ENCODE measurements around the gene STK32B. TPM values are rescaled to one million over a fixed set of nuclear protein-coding genes. Genes with fewer than 3 reads are reported as not detected.

The STK32B gene
- total and polyA plus RNA-seq, 9 of the 15 experiments (the other 6 are each of a cell fraction or from before 2014, with no cell fraction given): 0.03 to 0.20 (median 0.07) TPM; not detected in 2

- intact Hi-C loops (cut with micrococcal nuclease): no loop called here
- H3K79me2 ChIP-seq (ENCODE audit: control insufficient read depth, insufficient read depth, low read length): no peaks in the 10 kb centered on the region
- no peaks in the 10 kb centered on the region for H3K9me3 ChIP-seq (replicated peaks; ENCODE audit: control insufficient read depth, insufficient read depth, low read depth, low read length)
- POLR2A ChIA-PET: no interaction called here
- no peak overlapping the region for H2AFZ ChIP-seq (ENCODE audit: low read depth, low read length)
- CTCF ChIA-PET (ENCODE audit: low intra/inter-chr PET ratio): no interaction called here
- ATAC-seq: no peak
- H3K27me3 ChIP-seq (ENCODE audit: control insufficient read depth in 2 of 2, insufficient read depth in 2 of 2, low read length in 2 of 2): peaks cover 0 to 13% of the 10 kb centered on the region in 2 experiments; a peak in 1 of 5 replicates
- DNase-seq (ENCODE audit: extremely low read depth in 1 of 4, low spot score in 3 of 4): no peak
- no peak overlapping the region for H3K4me2 ChIP-seq (ENCODE audit: insufficient read depth, low read length)
- H3K9ac ChIP-seq (ENCODE audit: insufficient read depth in 1 of 2, low read depth in 2 of 2, low read length in 2 of 2): no peak overlapping the region
- H4K20me1 ChIP-seq (replicated peaks; ENCODE audit: control insufficient read depth, insufficient read depth, low read length): no peaks in the 10 kb centered on the region
- BruUV-seq (replicated peaks): no TSS peak
- TF ChIP-seq ZNF277 (CRISPR knock-in tag; IDR thresholded peaks at IDR 0.05; ENCODE audit: borderline replicate concordance) (no peak), MED1 (CRISPR knock-in tag; IDR thresholded peaks at IDR 0.05; ENCODE audit: borderline replicate concordance) (no peak), ZNF280B (CRISPR knock-in tag; IDR thresholded peaks at IDR 0.05) (no peak), PHTF2 (CRISPR knock-in tag; IDR thresholded peaks at IDR 0.05) (no peak), TRIM25 (IDR thresholded peaks at IDR 0.05; ENCODE audit: borderline replicate concordance) (no peak), SRSF3 (IDR thresholded peaks at IDR 0.05; ENCODE audit: insufficient read depth, low read length) (no peak), MEF2D (tag; conservative IDR thresholded peaks at IDR 0.05; ENCODE audit: low read depth) (no peak), ZNF766 (CRISPR knock-in tag; conservative IDR thresholded peaks at IDR 0.05) (no peak), ZNF274 (IDR thresholded peaks at IDR 0.05; ENCODE audit: borderline replicate concordance, low read depth, low read length) (no peak), IFI16 (CRISPR knock-in tag; IDR thresholded peaks at IDR 0.05) (no peak), ZNF224 (CRISPR knock-in tag; IDR thresholded peaks at IDR 0.05) (no peak), MXI1 (IDR thresholded peaks at IDR 0.05; ENCODE audit: low read depth, low read length) (no peak)
- H3K27ac ChIP-seq (ENCODE audit: extremely low read depth, low read depth, low read length): no peak overlapping the region
- WGBS (ENCODE audit: insufficient coverage, low coverage, missing lambda C conversion rate): 7% methylated on average over 1 of the region's 1 CpG
- in situ Hi-C loops (cut with MboI): no loop called here
- no peaks in the 10 kb centered on the region for H3K4me1 ChIP-seq (replicated peaks in 1 of 2; ENCODE audit: control insufficient read depth in 2 of 2, insufficient read depth in 2 of 2, low read length in 2 of 2)
- no peaks in the 10 kb centered on the region for H3K9me1 ChIP-seq (ENCODE audit: control insufficient read depth, insufficient read depth, low read length)
- no peak overlapping the region for H3K4me3 ChIP-seq
- H3K36me3 ChIP-seq (ENCODE audit: control insufficient read depth, insufficient read depth, low read length): no peaks in the 10 kb centered on the region
- no peak for FAIRE-seq
Observed at GRCh38 chr4:5098176-5098575, 46.9 kb downstream of the STK32B start.
